ENCODE data around the gene FGF14.

FGF14 gene

DNA sequence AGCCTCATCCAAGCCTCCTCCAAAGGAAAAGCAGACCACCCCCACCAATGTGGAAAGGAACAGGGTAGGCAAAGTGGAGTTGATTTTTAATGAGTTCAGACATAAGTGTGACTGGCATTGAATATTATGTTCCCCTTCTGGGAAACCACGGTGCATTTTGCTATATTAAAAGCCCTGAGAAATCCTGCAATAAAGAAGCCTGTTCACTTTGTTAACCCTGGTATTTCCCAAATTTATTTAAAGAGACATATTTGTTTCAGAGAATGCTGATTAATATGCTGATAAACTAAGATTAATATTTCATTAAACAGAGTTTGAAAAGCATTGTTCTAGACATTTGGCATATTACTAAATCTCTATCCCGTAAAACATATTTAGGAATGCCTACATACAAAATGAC lies 151.4 kb downstream of the FGF14 start:
- no peak overlapping the region for H3K4me3 ChIP-seq (ENCODE audit: low read length)
- no peaks in the 10 kb centered on the region for H3K36me3 ChIP-seq (ENCODE audit: control insufficient read depth, low read length)
- H3K4me1 ChIP-seq (ENCODE audit: control insufficient read depth, low read length) = no peaks in the 10 kb centered on the region
- no peak overlapping the region for H3K27ac ChIP-seq (ENCODE audit: low read depth, low read length)
- no peaks in the 10 kb centered on the region for H3K79me2 ChIP-seq (ENCODE audit: control insufficient read depth, low read length)
- H3K27me3 ChIP-seq (ENCODE audit: control insufficient read depth, low read length) = no peaks in the 10 kb centered on the region
- H3K9me2 ChIP-seq (replicated peaks; ENCODE audit: control insufficient read depth, low read length) = no peaks in the 10 kb centered on the region
- H3K4me2 ChIP-seq (ENCODE audit: low read length) = no peak overlapping the region
- no peaks in the 10 kb centered on the region for H3K9me3 ChIP-seq (ENCODE audit: control insufficient read depth, insufficient read depth, low read length)
- no peak for TF ChIP-seq EZH2phosphoT487 (IDR thresholded peaks at IDR 0.05; ENCODE audit: borderline replicate concordance, low read length)
- TF ChIP-seq, protein P1, sequence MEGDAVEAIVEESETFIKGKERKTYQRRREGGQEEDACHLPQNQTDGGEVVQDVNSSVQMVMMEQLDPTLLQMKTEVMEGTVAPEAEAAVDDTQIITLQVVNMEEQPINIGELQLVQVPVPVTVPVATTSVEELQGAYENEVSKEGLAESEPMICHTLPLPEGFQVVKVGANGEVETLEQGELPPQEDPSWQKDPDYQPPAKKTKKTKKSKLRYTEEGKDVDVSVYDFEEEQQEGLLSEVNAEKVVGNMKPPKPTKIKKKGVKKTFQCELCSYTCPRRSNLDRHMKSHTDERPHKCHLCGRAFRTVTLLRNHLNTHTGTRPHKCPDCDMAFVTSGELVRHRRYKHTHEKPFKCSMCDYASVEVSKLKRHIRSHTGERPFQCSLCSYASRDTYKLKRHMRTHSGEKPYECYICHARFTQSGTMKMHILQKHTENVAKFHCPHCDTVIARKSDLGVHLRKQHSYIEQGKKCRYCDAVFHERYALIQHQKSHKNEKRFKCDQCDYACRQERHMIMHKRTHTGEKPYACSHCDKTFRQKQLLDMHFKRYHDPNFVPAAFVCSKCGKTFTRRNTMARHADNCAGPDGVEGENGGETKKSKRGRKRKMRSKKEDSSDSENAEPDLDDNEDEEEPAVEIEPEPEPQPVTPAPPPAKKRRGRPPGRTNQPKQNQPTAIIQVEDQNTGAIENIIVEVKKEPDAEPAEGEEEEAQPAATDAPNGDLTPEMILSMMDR (IDR thresholded peaks at IDR 0.05; ENCODE audit: low read depth, low read length, poor library complexity, severe bottlenecking) = no peak
- H4K20me1 ChIP-seq (ENCODE audit: control insufficient read depth, insufficient read depth, low read depth, low read length) = no peaks in the 10 kb centered on the region
- no peaks in the 10 kb centered on the region for H3F3A ChIP-seq (ENCODE audit: control insufficient read depth, insufficient read depth)

DNA sequence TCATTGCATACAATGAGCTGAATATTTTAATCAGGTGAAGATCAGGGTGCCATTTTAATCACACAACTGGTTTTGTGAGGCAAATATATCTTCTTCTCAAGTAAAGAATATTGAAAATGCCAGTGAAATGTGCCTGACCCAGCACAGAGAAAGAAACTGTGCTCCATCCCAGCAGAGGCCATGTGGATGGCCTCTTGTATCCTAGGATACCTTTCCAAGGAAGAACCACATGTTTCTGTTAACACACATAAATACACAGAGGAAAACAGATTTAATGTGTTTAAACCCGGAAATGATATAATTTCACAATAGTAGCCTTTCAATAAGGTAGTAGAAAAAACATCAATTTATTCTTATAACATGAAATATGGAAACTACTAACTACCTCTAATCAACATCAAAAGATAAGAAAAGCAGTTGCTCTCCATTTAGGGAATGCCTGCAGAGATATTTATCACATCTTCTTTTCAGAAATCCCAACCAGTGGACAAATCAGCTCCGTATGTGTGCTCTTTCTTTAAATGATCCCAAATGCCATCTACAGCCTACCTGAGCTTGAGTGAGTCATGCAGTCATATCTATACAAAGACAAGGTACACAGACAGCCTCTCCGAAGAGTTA lies 157.1 kb downstream of the FGF14 start:
- H3K4me3 ChIP-seq (ENCODE audit: low read length) = no peak overlapping the region
- H3K4me1 ChIP-seq (ENCODE audit: control insufficient read depth, low read length) = no peaks in the 10 kb centered on the region
- no peaks in the 10 kb centered on the region for H3K27me3 ChIP-seq (ENCODE audit: control insufficient read depth, low read length)
- H3K36me3 ChIP-seq (ENCODE audit: control insufficient read depth, low read length) = no peaks in the 10 kb centered on the region
- H3K9me3 ChIP-seq (ENCODE audit: control insufficient read depth, insufficient read depth, low read length) = no peaks in the 10 kb centered on the region
- no peaks in the 10 kb centered on the region; the same call in 1 of the 2 replicates for H3K9me2 ChIP-seq (replicated peaks; ENCODE audit: control insufficient read depth, low read length)
- no peaks in the 10 kb centered on the region for H3F3A ChIP-seq (ENCODE audit: control insufficient read depth, insufficient read depth)
- no peaks in the 10 kb centered on the region for H3K79me2 ChIP-seq (ENCODE audit: control insufficient read depth, low read length)
- H3K4me2 ChIP-seq (ENCODE audit: low read length) = no peak overlapping the region
- no peak for TF ChIP-seq EZH2phosphoT487 (IDR thresholded peaks at IDR 0.05; ENCODE audit: borderline replicate concordance, low read length)
- TF ChIP-seq, protein P1 (IDR thresholded peaks at IDR 0.05; ENCODE audit: low read depth, low read length, poor library complexity, severe bottlenecking) = no peak
- H3K27ac ChIP-seq (ENCODE audit: low read depth, low read length) = no peak overlapping the region
- H4K20me1 ChIP-seq (ENCODE audit: control insufficient read depth, insufficient read depth, low read depth, low read length) = no peaks in the 10 kb centered on the region

DNA sequence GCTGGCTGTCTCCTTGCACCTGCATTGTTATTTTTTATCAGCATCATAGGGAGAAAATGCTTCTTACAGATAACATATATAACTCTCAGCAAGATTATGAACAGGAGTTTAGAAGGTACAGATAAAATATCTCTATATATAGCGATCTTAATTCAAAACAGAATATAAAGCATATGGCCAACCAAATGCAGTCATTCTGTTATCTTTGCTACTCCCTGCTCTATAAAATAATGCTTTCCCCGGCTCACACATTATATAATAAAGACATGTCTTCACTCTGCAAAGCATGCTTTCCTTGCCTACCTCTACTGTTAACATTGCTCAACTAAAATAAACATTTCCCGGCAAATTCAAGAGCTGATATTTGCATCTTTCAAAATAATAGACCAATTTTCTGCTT lies 161.7 kb downstream of the FGF14 start:
- TF ChIP-seq, protein P1 (IDR thresholded peaks at IDR 0.05; ENCODE audit: low read depth, low read length, poor library complexity, severe bottlenecking) = no peak
- no peak for TF ChIP-seq EZH2phosphoT487 (IDR thresholded peaks at IDR 0.05; ENCODE audit: borderline replicate concordance, low read length)
- H3K36me3 ChIP-seq (ENCODE audit: control insufficient read depth, low read length) = no peaks in the 10 kb centered on the region
- no peaks in the 10 kb centered on the region for H3K79me2 ChIP-seq (ENCODE audit: control insufficient read depth, low read length)
- H3K27ac ChIP-seq (ENCODE audit: low read depth, low read length) = no peak overlapping the region
- H3K9me2 ChIP-seq (replicated peaks; ENCODE audit: control insufficient read depth, low read length) = no peaks in the 10 kb centered on the region; the same call in 1 of the 2 replicates
- H3K27me3 ChIP-seq (ENCODE audit: control insufficient read depth, low read length) = no peaks in the 10 kb centered on the region
- no peaks in the 10 kb centered on the region for H4K20me1 ChIP-seq (ENCODE audit: control insufficient read depth, insufficient read depth, low read depth, low read length)
- no peak overlapping the region for H3K4me2 ChIP-seq (ENCODE audit: low read length)
- H3K9me3 ChIP-seq (ENCODE audit: control insufficient read depth, insufficient read depth, low read length) = no peaks in the 10 kb centered on the region
- no peak overlapping the region for H3K4me3 ChIP-seq (ENCODE audit: low read length)
- H3K4me1 ChIP-seq (ENCODE audit: control insufficient read depth, low read length) = no peaks in the 10 kb centered on the region
- H3F3A ChIP-seq (ENCODE audit: control insufficient read depth, insufficient read depth) = no peaks in the 10 kb centered on the region

All from DOHH2 (cell line).